SK-N-SH (cell line): ENCODE data around the gene TSPAN14. TPM values are rescaled to one million over a fixed set of nuclear protein-coding genes. Genes with fewer than 3 reads are reported as not detected.

ENCODE experiments used
- CTCF ChIA-PET: fragments of 300-600, 350-600 bp; formaldehyde crosslinking; extraction: SDS; loops from one replicate; lab custom pipeline; 2021; lab: Yijun Ruan, JAX
- POLR2A ChIA-PET: fragments of 350-600 bp; sonication (Branson Sonifier 250); formaldehyde crosslinking; extraction: SDS; loops from one replicate; lab custom pipeline; 2020; ENCODE audit warnings: antibody characterized with exemption, inconsistent platforms; lab: Yijun Ruan, JAX
- DNase-seq: peaks from one replicate; pipeline ENCODE4 v3.0.0; 2012
- H2AFZ ChIP-seq: fragments of 200-600 bp; sonication (generic); 2 replicates; pipeline ENCODE4 v1.8.1; 2016; ENCODE audit warnings: antibody characterized with exemption, mild to moderate bottlenecking, low read depth
- H3F3A ChIP-seq: fragments of 200-600 bp; sonication (generic); replicated peaks from 2 replicates; pipeline ENCODE3; 2016; ENCODE audit warnings: antibody characterized with exemption, mild to moderate bottlenecking; ENCODE audit not compliant: insufficient read depth
- H3K27ac ChIP-seq, 2 experiments: fragments of 200-500 bp in 1 of 2; fragments of 200-600 bp in 1 of 2; sonication (Bioruptor generic) in 1 of 2; sonication (generic), shearing (Covaris generic) in 1 of 2; 2 replicates each; pipeline versions ENCODE4 v1.5.1 to v1.6.1; 2014 to 2016; ENCODE audit warnings: low read depth in 2 of 2, inconsistent platforms in 1 of 2, low read length in 1 of 2, mild to moderate bottlenecking in 1 of 2, mixed read lengths in 1 of 2
- H3K27me3 ChIP-seq: fragments of 200-600 bp; sonication (generic), shearing (Covaris generic); 2 replicates; pipeline ENCODE4 v1.6.1; 2016; ENCODE audit warnings: mixed run types; ENCODE audit not compliant: insufficient read depth
- H3K36me3 ChIP-seq, 2 experiments: fragments of 200-500 bp in 1 of 2; fragments of 200-600 bp in 1 of 2; sonication (Bioruptor generic) in 1 of 2; sonication (generic) in 1 of 2; replicated peaks in 1 of 2; 2 replicates each; pipeline versions ENCODE3 to v1.5.1; 2014 to 2016; ENCODE audit warnings: low read length in 1 of 2, mild to moderate bottlenecking in 1 of 2; ENCODE audit not compliant: insufficient read depth in 2 of 2, control insufficient read depth in 1 of 2
- H3K4me1 ChIP-seq, 2 experiments: fragments of 200-500 bp in 1 of 2; fragments of 200-600 bp in 1 of 2; sonication (Bioruptor generic) in 1 of 2; sonication (generic), shearing (Covaris generic) in 1 of 2; 2 replicates each; pipeline versions ENCODE4 v1.5.1 to v1.6.1; 2014 to 2016; ENCODE audit warnings: low read depth in 1 of 2, low read length in 1 of 2, mixed run types in 1 of 2; ENCODE audit not compliant: insufficient read depth in 2 of 2, control insufficient read depth in 1 of 2
- H3K4me2 ChIP-seq: fragments of 200-600 bp; sonication (generic), shearing (Covaris generic); 2 replicates; pipeline ENCODE4 v1.6.1; 2017; ENCODE audit warnings: mixed run types
- H3K4me3 ChIP-seq, 2 experiments: fragments of 200-500 bp in 1 of 2; fragments of 200-600 bp in 1 of 2; sonication (Bioruptor generic) in 1 of 2; sonication (generic), shearing (Covaris generic) in 1 of 2; 2 replicates each; pipeline versions ENCODE4 v1.5.1 to v1.8.1; 2014 to 2016; ENCODE audit warnings: low read depth in 2 of 2, inconsistent platforms in 1 of 2, low read length in 1 of 2, mild to moderate bottlenecking in 1 of 2, mixed read lengths in 1 of 2, moderate library complexity in 1 of 2
- H3K79me2 ChIP-seq: fragments of 200-600 bp; sonication (generic); 2 replicates; pipeline ENCODE4 v1.8.1; 2017; ENCODE audit warnings: mild to moderate bottlenecking; ENCODE audit not compliant: insufficient read depth
- H3K9ac ChIP-seq: fragments of 200-600 bp; sonication (generic); 2 replicates; pipeline ENCODE4 v1.6.1; 2017; ENCODE audit warnings: mixed run types
- H3K9me2 ChIP-seq: fragments of 200-600 bp; sonication (generic); 2 replicates; pipeline ENCODE4 v1.6.1; 2017; ENCODE audit warnings: mixed run types
- H3K9me3 ChIP-seq: fragments of 200-600 bp; sonication (generic); 2 replicates; pipeline ENCODE4 v1.6.1; 2017; ENCODE audit warnings: mixed run types, mild to moderate bottlenecking, moderate library complexity
- H4K20me1 ChIP-seq: fragments of 200-600 bp; sonication (generic); 2 replicates; pipeline ENCODE4 v1.6.1; 2017; ENCODE audit warnings: mild to moderate bottlenecking, mixed run types; ENCODE audit not compliant: insufficient read depth
- CHD2 ChIP-seq: fragments of 150-350 bp; IDR thresholded peaks from 2 replicates; pipeline ENCODE4 v1.6.1; 2018; ENCODE audit warnings: low read length; ENCODE audit not compliant: partially characterized antibody
- EZH2phosphoT487 ChIP-seq: fragments of 200-600 bp; sonication (generic); IDR thresholded peaks from 2 replicates; pipeline ENCODE4 v1.6.1; 2017; ENCODE audit warnings: low read depth, mixed run types, mild to moderate bottlenecking, antibody characterized with exemption, moderate library complexity, borderline replicate concordance
- FOXM1 ChIP-seq: IDR thresholded peaks from 2 replicates; pipeline ENCODE4 v1.4.0; 2012; ENCODE audit warnings: low read depth, mild to moderate bottlenecking
- JUND ChIP-seq: IDR thresholded peaks from 2 replicates; pipeline ENCODE4 v1.4.0; 2012
- MAX ChIP-seq: IDR thresholded peaks from 2 replicates; pipeline ENCODE4 v1.4.0; 2012; ENCODE audit warnings: low read depth
- MXI1 ChIP-seq: IDR thresholded peaks from 2 replicates; pipeline ENCODE4 v1.6.1; 2012; ENCODE audit warnings: mild to moderate bottlenecking, low read depth, low read length, improper control_type of control experiment
- NRF1 ChIP-seq: IDR thresholded peaks from 2 replicates; pipeline ENCODE4 v1.6.1; 2012; ENCODE audit warnings: low read depth, mild to moderate bottlenecking, low read length
- POLR2AphosphoS5 ChIP-seq: IDR thresholded peaks from 2 replicates; pipeline ENCODE4 v1.6.1; 2012; ENCODE audit warnings: low read depth, low read length
- RXRA ChIP-seq: IDR thresholded peaks from 2 replicates; pipeline ENCODE4 v1.4.0; 2012; ENCODE audit warnings: low read depth, mild to moderate bottlenecking, borderline replicate concordance
- TAF1 ChIP-seq: IDR thresholded peaks from 2 replicates; pipeline ENCODE4 v1.6.1; 2012; ENCODE audit warnings: low read depth, mild to moderate bottlenecking, low read length, moderate library complexity, borderline replicate concordance
- YY1 ChIP-seq: IDR thresholded peaks from 2 replicates; pipeline ENCODE4 v1.4.0; 2012; ENCODE audit warnings: low read depth, mild to moderate bottlenecking
- WGBS: methylation state at CpG from one replicate; pipeline ENCODE4 v1.1.6; 2017; ENCODE audit warnings: low lambda C conversion rate; 5-methylcytosine and 5-hydroxymethylcytosine counted together
- polyA plus RNA-seq, 3 experiments: library from polyadenylated mRNA; depleted of rRNA; stranded (reverse); fragments of >200 nt; gene quantifications; 2 replicates each; pipeline ENCODE4 v1.2.3, GENCODE V29; 2012

Gene TSPAN14
- polyA plus RNA-seq (2012; rRNA removed), result 44.0 and 78.1 TPM in 2 replicates
- 42.5 and 64.1 TPM in 2 replicates for polyA plus RNA-seq (2012; cell fraction: cytosol; rRNA removed)
- polyA plus RNA-seq (2012; cell fraction: nucleus; rRNA removed), result 57.0 and 58.9 TPM in 2 replicates

GRCh38 chr10:80453842-80454512 lies at the start of gene TSPAN14:
Gene TSPAN14, plus strand, starts transcription at chr10:80454310. Its CDS starts 34,924 bp downstream, at chr10:80489234.
- H3K9ac ChIP-seq, result peak within 1 kb of the TSS; percentile 98
- DNase-seq, result peak; percentile 97

GRCh38 chr10:80405035-80405434 lies 49.1 kb upstream of the TSPAN14 start:
- H3K4me3 ChIP-seq, result no peak overlapping the region
- no peaks in the 10 kb centered on the region for H3K27me3 ChIP-seq
- no peak overlapping the region for H3K9ac ChIP-seq
- no peaks in the 10 kb centered on the region for H3K36me3 ChIP-seq
- no peaks in the 10 kb centered on the region for H3K79me2 ChIP-seq
- peaks cover 5% of the 10 kb centered on the region for H3F3A ChIP-seq
- CTCF ChIA-PET, result interaction anchor here (1.1 to 3.5 kb wide), 4 partner anchors 9 to 101 kb away, joined by 3 to 16 read pairs (median 8); no protein-coding TSS in a partner anchor
- POLR2A ChIA-PET, result no interaction called here
- TF ChIP-seq RXRA (no peak), JUND (no peak)
- peaks cover 0 to 23% of the 10 kb centered on the region in 2 experiments; a peak in 2 of 4 replicates for H3K4me1 ChIP-seq
- no peak overlapping the region for H3K27ac ChIP-seq
- H4K20me1 ChIP-seq, result no peaks in the 10 kb centered on the region
- no peak for DNase-seq
- H2AFZ ChIP-seq, result no peak overlapping the region
- no peak overlapping the region for H3K4me2 ChIP-seq
- WGBS, result 50% methylated on average over 1 of the region's 1 CpG
- H3K9me2 ChIP-seq, result no peaks in the 10 kb centered on the region
- no peaks in the 10 kb centered on the region for H3K9me3 ChIP-seq

More at GRCh38 chr10:80453842-80454512, at the start of gene TSPAN14:
- H3F3A ChIP-seq, result peaks cover 9% of the 10 kb centered on the region
- H3K9me2 ChIP-seq, result no peaks in the 10 kb centered on the region
- H3K79me2 ChIP-seq, result peaks cover 47% of the 10 kb centered on the region
- H3K9me3 ChIP-seq, result no peaks in the 10 kb centered on the region
- WGBS, result under 1% methylated on average over 28 of the region's 97 CpGs
- H3K4me1 ChIP-seq, result peaks cover 30 to 38% of the 10 kb centered on the region in 2 experiments
- no peaks in the 10 kb centered on the region for H3K36me3 ChIP-seq
- H4K20me1 ChIP-seq, result peaks cover 39% of the 10 kb centered on the region
- no peak for TF ChIP-seq YY1
- no peak for TF ChIP-seq EZH2phosphoT487
- peak; percentile 43; the same call in 1 of the 2 replicates for TF ChIP-seq TAF1
- TF ChIP-seq NRF1, result peak; percentile 67
- TF ChIP-seq POLR2AphosphoS5, result peak; percentile 60
- TF ChIP-seq FOXM1, result no peak
- 0 out of 2 replicates have a peak, but pooled peaks have one; percentile 10 for TF ChIP-seq MXI1
- TF ChIP-seq MAX, result peak; percentile 85; the same call in 1 of the 2 replicates
- TF ChIP-seq CHD2, result peak; percentile 24
- H3K4me2 ChIP-seq, result peak within 1 kb of the TSS; percentile 98
- peak within 1 kb of the TSS; percentile 81 for H2AFZ ChIP-seq
- ChIA-PET CTCF (interaction anchor here (4.0 to 35.3 kb wide), 2 partner anchors 9 to 52 kb away, joined by 20 to 602 read pairs; no protein-coding TSS in a partner anchor), POLR2A (interaction anchor here (1.2 kb wide), 1 partner anchor 11 kb away, joined by 3 read pairs; no protein-coding TSS in a partner anchor)
- peak within 1 kb of the TSS; percentile 82 to 83 for H3K27ac ChIP-seq
- peak within 1 kb of the TSS; percentile 82 to 99 for H3K4me3 ChIP-seq
- H3K27me3 ChIP-seq, result no peaks in the 10 kb centered on the region
